H9 (cell line): Measurements from ENCODE around the gene BTD. TPM values are rescaled to one million over a fixed set of nuclear protein-coding genes. Genes with fewer than 3 reads are reported as not detected.
A peak's percentile ranks its signal among the peaks of the same experiment; 100 is the strongest.

ENCODE experiments used
- DNase-seq: peaks from one replicate; pipeline ENCODE4 v3.0.0-alpha.2; 2017
- H2AFZ ChIP-seq: one replicate; pipeline ENCODE4 v1.6.1; 2013; ENCODE audit warnings: mild to moderate bottlenecking, low read length, control low read depth, moderate library complexity
- H2AK5ac ChIP-seq: 2 replicates; pipeline ENCODE4 v1.6.1; 2013; ENCODE audit warnings: low read length, control low read depth, mixed read lengths; ENCODE audit not compliant: insufficient read length
- H2BK120ac ChIP-seq: one replicate; pipeline ENCODE4 v1.6.1; 2013; ENCODE audit warnings: low read depth, mild to moderate bottlenecking, low read length, control low read depth, inconsistent platforms; ENCODE audit not compliant: poor library complexity, severe bottlenecking
- H2BK12ac ChIP-seq: 2 replicates; pipeline ENCODE4 v1.6.1; 2013; ENCODE audit warnings: low read length, control low read depth, mixed read lengths, low read depth; ENCODE audit not compliant: insufficient read length
- H2BK15ac ChIP-seq: 2 replicates; pipeline ENCODE4 v1.6.1; 2013; ENCODE audit warnings: low read depth, low read length, control low read depth
- H2BK20ac ChIP-seq: one replicate; pipeline ENCODE4 v1.6.1; 2013; ENCODE audit warnings: low read depth, mild to moderate bottlenecking, low read length, control low read depth, inconsistent platforms; ENCODE audit not compliant: poor library complexity, severe bottlenecking
- H2BK5ac ChIP-seq: 2 replicates; pipeline ENCODE4 v1.6.1; 2013; ENCODE audit warnings: low read length, control low read depth, mixed read lengths; ENCODE audit not compliant: insufficient read length
- H3K14ac ChIP-seq: 2 replicates; pipeline ENCODE4 v1.6.1; 2013; ENCODE audit warnings: low read length, control low read depth; ENCODE audit not compliant: insufficient read depth
- H3K18ac ChIP-seq: 2 replicates; pipeline ENCODE4 v1.6.1; 2013; ENCODE audit warnings: low read depth, mild to moderate bottlenecking, mixed read lengths, low read length, control low read depth; ENCODE audit not compliant: insufficient read length
- H3K23ac ChIP-seq: 2 replicates; pipeline ENCODE4 v1.6.1; 2013; ENCODE audit warnings: low read length, control low read depth, mixed read lengths, low read depth; ENCODE audit not compliant: insufficient read length
- H3K23me2 ChIP-seq: 2 replicates; pipeline ENCODE4 v1.6.1; 2013; ENCODE audit warnings: low read depth, mild to moderate bottlenecking, mixed read lengths, low read length, control low read depth; ENCODE audit not compliant: insufficient read length, poor library complexity, severe bottlenecking
- H3K27ac ChIP-seq: 2 replicates; pipeline ENCODE4 v1.5.1; 2013; ENCODE audit warnings: low read length, control low read depth, mixed read lengths, low read depth; ENCODE audit not compliant: insufficient read length
- H3K27me3 ChIP-seq: 2 replicates; pipeline ENCODE4 v1.6.1; 2013; ENCODE audit warnings: low read length, control low read depth, inconsistent platforms; ENCODE audit not compliant: insufficient read depth
- H3K4ac ChIP-seq: 2 replicates; pipeline ENCODE4 v1.6.1; 2013; ENCODE audit warnings: low read depth, mild to moderate bottlenecking, control low read depth, inconsistent platforms, low read length, moderate library complexity
- H3K4me1 ChIP-seq: 2 replicates; pipeline ENCODE4 v1.6.1; 2013; ENCODE audit warnings: low read length, control low read depth, inconsistent platforms; ENCODE audit not compliant: insufficient read depth
- H3K4me2 ChIP-seq: 2 replicates; pipeline ENCODE4 v1.6.1; 2013; ENCODE audit warnings: low read length, control low read depth, mixed read lengths; ENCODE audit not compliant: insufficient read length, insufficient read depth
- H3K56ac ChIP-seq: 2 replicates; pipeline ENCODE4 v1.6.1; 2013; ENCODE audit warnings: low read depth, mild to moderate bottlenecking, mixed read lengths, low read length, control low read depth; ENCODE audit not compliant: insufficient read length
- H3K79me1 ChIP-seq: 2 replicates; pipeline ENCODE4 v1.6.1; 2013; ENCODE audit warnings: low read depth, mild to moderate bottlenecking, moderate library complexity, low read length, control low read depth, inconsistent platforms; ENCODE audit not compliant: insufficient read depth, poor library complexity, severe bottlenecking
- H3K79me2 ChIP-seq: 2 replicates; pipeline ENCODE4 v1.6.1; 2013; ENCODE audit warnings: low read length, control low read depth, inconsistent platforms; ENCODE audit not compliant: insufficient read depth
- H3K9ac ChIP-seq: 2 replicates; pipeline ENCODE4 v1.6.1; 2013; ENCODE audit warnings: low read length, control low read depth, mixed read lengths; ENCODE audit not compliant: insufficient read length; ENCODE audit errors: extremely low read depth
- H3K9me3 ChIP-seq: one replicate; pipeline ENCODE4 v1.6.1; 2013; ENCODE audit warnings: low read depth, low read length, inconsistent platforms; ENCODE audit not compliant: control insufficient read depth
- H3T11ph ChIP-seq: one replicate; pipeline ENCODE4 v1.6.1; 2013; ENCODE audit warnings: mild to moderate bottlenecking, low read length, control low read depth, inconsistent platforms
- H4K20me1 ChIP-seq: one replicate; pipeline ENCODE4 v1.6.1; 2013; ENCODE audit not compliant: control insufficient read depth, insufficient read length, insufficient read depth
- H4K5ac ChIP-seq: 2 replicates; pipeline ENCODE4 v1.6.1; 2013; ENCODE audit warnings: low read depth, mild to moderate bottlenecking, mixed read lengths, low read length, control low read depth; ENCODE audit not compliant: insufficient read length
- H4K8ac ChIP-seq: replicated peaks from 2 replicates; pipeline ENCODE4 v1.6.1; 2013; ENCODE audit warnings: low read length, control low read depth, mixed read lengths, low read depth; ENCODE audit not compliant: insufficient read length
- H4K91ac ChIP-seq: 2 replicates; pipeline ENCODE4 v1.6.1; 2013; ENCODE audit warnings: low read depth, mild to moderate bottlenecking, moderate library complexity, mixed read lengths, low read length, control low read depth; ENCODE audit not compliant: insufficient read length
- H3K27ac Mint-ChIP-seq, 3 experiments: 2 replicates in 2 of 3; 3 replicates in 1 of 3; pipeline ENCODE4 v1.8.0; 2020 to 2021; ENCODE audit warnings: mixed read lengths in 3 of 3, mild to moderate bottlenecking in 1 of 3, moderate library complexity in 1 of 3
- H3K27me3 Mint-ChIP-seq: 2 replicates; pipeline ENCODE4 v1.8.0; 2021; ENCODE audit warnings: low read depth, mild to moderate bottlenecking, moderate library complexity, mixed read lengths
- H3K36me3 Mint-ChIP-seq, 3 experiments: 2 replicates in 2 of 3; 3 replicates in 1 of 3; pipeline ENCODE4 v1.8.0; 2020 to 2021; ENCODE audit warnings: low read depth in 3 of 3, mixed read lengths in 3 of 3; ENCODE audit not compliant: insufficient read depth in 1 of 3
- H3K4me1 Mint-ChIP-seq, 2 experiments: 2 replicates each; pipeline ENCODE4 v1.8.0; 2020; ENCODE audit warnings: mixed read lengths in 2 of 2
- H3K4me3 Mint-ChIP-seq, 2 experiments: 2 replicates in 1 of 2; 3 replicates in 1 of 2; pipeline ENCODE4 v1.8.0; 2020 to 2021; ENCODE audit warnings: mild to moderate bottlenecking in 2 of 2, mixed read lengths in 2 of 2, moderate library complexity in 1 of 2
- H3K9me3 Mint-ChIP-seq, 2 experiments: 2 replicates in 1 of 2; 3 replicates in 1 of 2; pipeline ENCODE4 v1.8.0; 2020; ENCODE audit warnings: mild to moderate bottlenecking in 2 of 2, mixed read lengths in 2 of 2, moderate library complexity in 1 of 2
- WGBS: extraction: QIAGEN DNeasy Blood & Tissue Kit; methylation state at CpG from one replicate; pipeline ENCODE4 v1.1.7; 2013; ENCODE audit warnings: missing lambda C conversion rate, low lambda C conversion rate, mixed read lengths; ENCODE audit not compliant: insufficient read length; ENCODE audit errors: extremely low coverage; 5-methylcytosine and 5-hydroxymethylcytosine counted together
- total RNA-seq: library from RNA; stranded (reverse); gene quantifications from 2 replicates; pipeline ENCODE4 v1.2.1, GENCODE V29; 2021
- TF ChIP-seq, protein P1 (sequence below): fragments of 200-600 bp; sonication (generic); conservative IDR thresholded peaks from 3 replicates; pipeline ENCODE4 v1.8.0; 2021; ENCODE audit warnings: antibody characterized with exemption, mild to moderate bottlenecking

The BTD gene
- total RNA-seq, 1 experiment from 2014 or later, result 21.5 TPM

DNA sequence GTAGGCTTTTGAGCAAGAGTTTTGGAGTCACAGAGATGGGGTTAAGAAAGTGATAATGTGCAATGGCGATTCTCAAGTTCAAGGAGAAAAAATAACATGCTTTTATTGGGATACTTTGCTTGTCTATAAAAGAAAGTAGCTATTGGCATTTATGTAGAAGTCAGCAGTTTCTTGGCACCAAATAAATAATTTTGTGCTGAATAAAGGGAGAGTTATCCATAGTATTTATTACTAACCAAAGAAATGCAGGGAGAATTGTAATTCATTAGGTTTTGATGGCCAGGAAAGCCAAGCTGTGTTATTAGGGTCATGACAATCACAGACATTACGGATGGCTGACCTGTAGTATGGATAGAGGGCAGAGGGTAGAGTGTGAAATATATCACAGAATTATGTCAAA lies 33.1 kb downstream of the BTD start:
- H2BK15ac ChIP-seq, result no peak overlapping the region
- no peaks in the 10 kb centered on the region for H3K79me2 ChIP-seq
- no peak overlapping the region for H3K56ac ChIP-seq
- no peak overlapping the region for H3K23ac ChIP-seq
- no peak overlapping the region for H3K18ac ChIP-seq
- H3K4me2 ChIP-seq, result no peak overlapping the region
- H3K27ac Mint-ChIP-seq, result peak overlapping the region in 1 of 3 experiments; percentile 76; a peak in 1 of 7 replicates
- H3K9me3 Mint-ChIP-seq, result no peaks in the 10 kb centered on the region
- no peak overlapping the region for H2BK5ac ChIP-seq
- H3K4me3 Mint-ChIP-seq, result no peak overlapping the region; a peak in 1 of 5 replicates
- H3K27me3 ChIP-seq, result no peaks in the 10 kb centered on the region
- DNase-seq, result no peak
- H4K8ac ChIP-seq, result no peak overlapping the region
- WGBS, result no CpG with 5 or more reads among the region's 2 CpGs
- H2BK12ac ChIP-seq, result no peak overlapping the region
- H3K27ac ChIP-seq, result no peak overlapping the region
- no peak overlapping the region for H3T11ph ChIP-seq
- H2AK5ac ChIP-seq, result no peak overlapping the region
- H3K4me1 Mint-ChIP-seq, result peaks cover 66 to 72% of the 10 kb centered on the region in 2 experiments
- H3K27me3 Mint-ChIP-seq, result no peaks in the 10 kb centered on the region
- H3K9me3 ChIP-seq, result no peaks in the 10 kb centered on the region
- H3K9ac ChIP-seq, result no peak overlapping the region
- no peak overlapping the region for H4K5ac ChIP-seq
- H3K36me3 Mint-ChIP-seq, result peaks cover 4 to 5% (median 4%) of the 10 kb centered on the region in 3 experiments; a peak in 4 of 7 replicates
- no peak overlapping the region for H3K14ac ChIP-seq
- no peak overlapping the region for H2BK20ac ChIP-seq
- H4K91ac ChIP-seq, result no peak overlapping the region
- no peak overlapping the region for H2AFZ ChIP-seq
- H3K4ac ChIP-seq, result no peak overlapping the region
- no peaks in the 10 kb centered on the region for H3K79me1 ChIP-seq
- TF ChIP-seq, protein P1, sequence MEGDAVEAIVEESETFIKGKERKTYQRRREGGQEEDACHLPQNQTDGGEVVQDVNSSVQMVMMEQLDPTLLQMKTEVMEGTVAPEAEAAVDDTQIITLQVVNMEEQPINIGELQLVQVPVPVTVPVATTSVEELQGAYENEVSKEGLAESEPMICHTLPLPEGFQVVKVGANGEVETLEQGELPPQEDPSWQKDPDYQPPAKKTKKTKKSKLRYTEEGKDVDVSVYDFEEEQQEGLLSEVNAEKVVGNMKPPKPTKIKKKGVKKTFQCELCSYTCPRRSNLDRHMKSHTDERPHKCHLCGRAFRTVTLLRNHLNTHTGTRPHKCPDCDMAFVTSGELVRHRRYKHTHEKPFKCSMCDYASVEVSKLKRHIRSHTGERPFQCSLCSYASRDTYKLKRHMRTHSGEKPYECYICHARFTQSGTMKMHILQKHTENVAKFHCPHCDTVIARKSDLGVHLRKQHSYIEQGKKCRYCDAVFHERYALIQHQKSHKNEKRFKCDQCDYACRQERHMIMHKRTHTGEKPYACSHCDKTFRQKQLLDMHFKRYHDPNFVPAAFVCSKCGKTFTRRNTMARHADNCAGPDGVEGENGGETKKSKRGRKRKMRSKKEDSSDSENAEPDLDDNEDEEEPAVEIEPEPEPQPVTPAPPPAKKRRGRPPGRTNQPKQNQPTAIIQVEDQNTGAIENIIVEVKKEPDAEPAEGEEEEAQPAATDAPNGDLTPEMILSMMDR, result no peak
- H3K23me2 ChIP-seq, result no peaks in the 10 kb centered on the region
- H2BK120ac ChIP-seq, result no peak overlapping the region
- peaks cover 21% of the 10 kb centered on the region for H3K4me1 ChIP-seq
- no peaks in the 10 kb centered on the region for H4K20me1 ChIP-seq
